Skeletal muscle tissue (tissue), 4 donors: Measurements from ENCODE around the gene CDK14. TPM values are rescaled to one million over a fixed set of nuclear protein-coding genes. Genes with fewer than 3 reads are reported as not detected.
A peak's percentile ranks its signal among the peaks of the same experiment; 100 is the strongest.

Experiments
- H3K27ac ChIP-seq: one replicate; pipeline ENCODE4 v1.7.0; 2013; ENCODE audit warnings: mild to moderate bottlenecking, low read depth, low read length, inconsistent platforms
- H3K27me3 ChIP-seq, 3 donors: one replicate each; pipeline ENCODE4 v1.7.0; 2013; ENCODE audit warnings: low read length in 3 of 3; ENCODE audit not compliant: control insufficient read depth in 3 of 3, insufficient read depth in 3 of 3
- H3K36me3 ChIP-seq, 3 donors: one replicate each; pipeline ENCODE4 v1.7.0; 2013; ENCODE audit warnings: low read length in 3 of 3; ENCODE audit not compliant: control insufficient read depth in 3 of 3, insufficient read depth in 3 of 3
- H3K4me1 ChIP-seq, 3 donors: one replicate each; pipeline ENCODE4 v1.7.0; 2013; ENCODE audit warnings: low read length in 3 of 3, mild to moderate bottlenecking in 3 of 3; ENCODE audit not compliant: control insufficient read depth in 3 of 3, insufficient read depth in 3 of 3
- H3K4me3 ChIP-seq, 3 donors: one replicate each; pipeline ENCODE4 v1.7.0; 2013; ENCODE audit warnings: low read length in 3 of 3
- H3K9ac ChIP-seq, 3 donors: one replicate each; pipeline ENCODE4 v1.7.0; 2013; ENCODE audit warnings: low read length in 3 of 3, mild to moderate bottlenecking in 3 of 3, moderate library complexity in 2 of 3, low read depth in 1 of 3
- H3K9me3 ChIP-seq, 3 donors: one replicate each; pipeline ENCODE4 v1.7.0; 2013; ENCODE audit warnings: low read length in 3 of 3; ENCODE audit not compliant: control insufficient read depth in 3 of 3
- total RNA-seq: library from RNA; depleted of rRNA; stranded (reverse); fragments of >200 nt; gene quantifications from one replicate; pipeline ENCODE4 v1.2.3, GENCODE V29; 2014
- donor health status: Osteomylitis.

Gene CDK14
- total RNA-seq, 1 donor from 2014 or later = 25.1 TPM

DNA sequence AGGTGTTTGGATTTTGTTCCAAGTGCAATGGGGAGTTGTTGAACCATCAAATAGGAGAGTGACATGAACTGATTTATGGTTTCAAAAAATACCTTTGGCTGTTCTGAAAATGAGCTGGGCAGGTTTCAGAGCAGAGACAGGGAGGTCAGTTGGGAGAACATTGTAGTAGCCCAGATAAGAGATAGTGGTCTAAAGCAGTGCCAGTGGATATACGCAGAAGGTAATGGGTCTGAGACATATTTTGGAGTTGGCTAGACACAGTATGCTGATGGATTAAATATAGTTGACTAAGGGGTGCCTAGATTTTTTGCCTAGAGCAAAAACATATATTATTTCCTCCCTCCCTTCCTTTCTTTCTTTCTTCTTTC lies 21.3 kb upstream of the CDK14 start:
- no peaks in the 10 kb centered on the region for H3K4me1 ChIP-seq
- no peaks in the 10 kb centered on the region for H3K27me3 ChIP-seq
- H3K36me3 ChIP-seq = no peaks in the 10 kb centered on the region
- no peaks in the 10 kb centered on the region for H3K9me3 ChIP-seq
- H3K9ac ChIP-seq = no peak overlapping the region
- no peak overlapping the region for H3K4me3 ChIP-seq
- H3K27ac ChIP-seq = no peak overlapping the region

DNA sequence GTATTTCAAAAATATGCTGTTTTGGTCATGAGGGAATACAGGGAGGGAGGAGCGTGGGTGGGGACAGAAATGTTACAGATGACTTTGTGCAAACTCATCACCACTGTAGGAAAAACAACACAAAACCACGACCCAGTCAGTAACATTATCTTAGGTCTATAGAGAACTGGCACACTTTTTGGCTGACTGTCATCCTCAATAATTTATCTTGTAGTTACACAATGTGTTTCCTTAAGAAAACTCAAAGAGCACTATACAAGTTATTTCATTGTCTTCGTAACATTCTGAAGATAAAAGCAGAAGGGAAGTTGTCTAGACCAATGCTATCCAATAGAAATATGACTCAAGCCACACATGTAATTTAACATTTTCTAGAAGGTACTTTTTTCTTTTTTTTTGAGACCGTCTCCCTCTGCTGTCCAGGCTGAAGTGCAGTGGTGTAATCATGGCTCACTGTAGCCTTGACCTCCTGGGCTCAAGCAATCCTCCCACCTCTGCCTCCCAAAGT lies 16.9 kb upstream of the CDK14 start:
- Histone ChIP-seq H3K9ac (no peak overlapping the region), H3K27me3 (no peaks in the 10 kb centered on the region), H3K27ac (no peak overlapping the region), H3K36me3 (no peaks in the 10 kb centered on the region), H3K9me3 (no peaks in the 10 kb centered on the region), H3K4me3 (no peak overlapping the region), H3K4me1 (no peaks in the 10 kb centered on the region)

DNA sequence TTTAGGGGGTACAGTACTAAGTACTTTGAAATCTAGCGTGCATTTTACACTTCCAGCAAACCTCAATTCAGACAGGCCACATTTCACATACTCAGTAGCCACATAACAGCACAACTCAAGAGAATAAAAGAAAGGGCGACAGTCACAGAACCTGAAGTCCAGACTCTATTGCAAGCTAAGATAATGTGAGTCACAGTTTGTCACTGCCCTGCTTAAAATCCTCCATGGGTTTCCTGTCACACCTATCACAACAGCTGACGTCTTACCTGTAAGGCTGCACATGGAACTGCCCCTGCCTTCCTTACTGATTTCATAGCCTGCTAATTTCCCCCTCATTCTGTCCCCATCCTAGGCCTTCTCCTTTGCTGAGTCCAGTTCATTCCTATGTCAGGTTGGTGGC lies 16.1 kb upstream of the CDK14 start:
- H3K9me3 ChIP-seq = no peaks in the 10 kb centered on the region
- no peaks in the 10 kb centered on the region for H3K36me3 ChIP-seq
- H3K4me1 ChIP-seq = no peaks in the 10 kb centered on the region
- no peak overlapping the region for H3K4me3 ChIP-seq
- H3K9ac ChIP-seq = no peak overlapping the region
- H3K27ac ChIP-seq = no peak overlapping the region
- H3K27me3 ChIP-seq = no peaks in the 10 kb centered on the region

DNA sequence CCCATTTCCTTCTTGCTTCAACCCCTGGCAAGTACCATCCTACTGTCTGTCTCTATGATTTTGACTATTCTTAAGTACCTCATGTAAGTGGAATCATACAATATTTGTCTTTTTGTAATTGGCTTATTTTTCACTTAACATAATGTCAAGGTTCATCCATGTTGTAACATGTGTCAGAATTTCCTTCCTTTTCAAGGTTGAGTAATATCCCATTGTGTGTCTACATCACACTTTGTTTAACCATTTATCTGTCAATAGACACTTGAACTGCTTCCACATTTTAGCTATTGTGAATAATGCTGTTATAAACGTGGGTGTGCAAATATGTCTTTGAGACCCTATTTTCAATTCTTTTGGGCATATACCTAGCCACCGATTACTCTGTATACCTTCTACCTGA lies 14.0 kb upstream of the CDK14 start:
- no peak overlapping the region for H3K4me3 ChIP-seq
- no peak overlapping the region for H3K27ac ChIP-seq
- H3K27me3 ChIP-seq = no peaks in the 10 kb centered on the region
- H3K36me3 ChIP-seq = no peaks in the 10 kb centered on the region
- no peaks in the 10 kb centered on the region for H3K9me3 ChIP-seq
- no peak overlapping the region for H3K9ac ChIP-seq
- no peaks in the 10 kb centered on the region for H3K4me1 ChIP-seq

DNA sequence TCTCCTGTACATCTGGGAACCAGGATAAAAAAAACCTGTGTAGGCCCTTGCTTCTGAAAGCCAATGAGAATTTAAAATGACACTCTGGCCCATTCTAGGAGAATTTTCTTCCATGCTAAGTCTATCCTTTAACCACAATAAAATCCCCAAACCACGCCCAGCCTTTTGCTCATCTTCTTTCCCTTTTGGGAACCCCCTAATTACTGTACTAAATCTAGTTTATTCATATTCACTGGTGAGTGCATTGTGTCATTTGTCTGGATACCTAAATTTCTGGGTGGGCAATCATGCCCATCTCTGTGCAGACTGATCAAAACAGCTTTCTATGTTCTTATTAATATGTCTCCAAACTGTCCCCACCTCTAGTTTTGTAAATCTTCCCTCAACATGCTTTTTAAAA lies 11.7 kb upstream of the CDK14 start:
- H3K27ac ChIP-seq = no peak overlapping the region
- no peaks in the 10 kb centered on the region for H3K9me3 ChIP-seq
- H3K27me3 ChIP-seq = no peaks in the 10 kb centered on the region
- no peaks in the 10 kb centered on the region for H3K4me1 ChIP-seq
- no peak overlapping the region for H3K4me3 ChIP-seq
- no peaks in the 10 kb centered on the region for H3K36me3 ChIP-seq
- no peak overlapping the region for H3K9ac ChIP-seq

DNA sequence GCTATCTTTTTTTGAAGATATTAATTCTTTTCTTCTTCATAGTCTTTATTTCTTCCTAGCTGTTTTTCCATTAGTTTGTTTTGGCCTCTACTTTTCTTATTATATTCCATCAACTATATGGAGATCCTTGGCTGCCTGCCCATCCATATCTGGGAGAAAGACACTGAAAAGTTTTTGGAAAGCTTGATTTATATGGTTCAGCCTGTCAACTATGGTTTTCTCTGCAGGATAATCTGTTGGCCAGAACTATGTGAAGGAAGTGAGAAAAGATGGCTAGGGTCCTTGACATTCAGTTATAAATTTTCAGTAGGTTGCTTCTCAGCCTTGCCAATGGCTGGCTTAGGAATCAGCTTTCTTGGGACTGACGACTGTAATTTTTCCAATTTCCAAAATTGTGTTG lies 10.0 kb upstream of the CDK14 start:
- H3K27ac ChIP-seq = no peak overlapping the region
- no peaks in the 10 kb centered on the region for H3K36me3 ChIP-seq
- H3K9me3 ChIP-seq = no peaks in the 10 kb centered on the region
- H3K4me1 ChIP-seq = no peaks in the 10 kb centered on the region
- H3K27me3 ChIP-seq = no peaks in the 10 kb centered on the region
- no peak overlapping the region for H3K9ac ChIP-seq
- H3K4me3 ChIP-seq = no peak overlapping the region

DNA sequence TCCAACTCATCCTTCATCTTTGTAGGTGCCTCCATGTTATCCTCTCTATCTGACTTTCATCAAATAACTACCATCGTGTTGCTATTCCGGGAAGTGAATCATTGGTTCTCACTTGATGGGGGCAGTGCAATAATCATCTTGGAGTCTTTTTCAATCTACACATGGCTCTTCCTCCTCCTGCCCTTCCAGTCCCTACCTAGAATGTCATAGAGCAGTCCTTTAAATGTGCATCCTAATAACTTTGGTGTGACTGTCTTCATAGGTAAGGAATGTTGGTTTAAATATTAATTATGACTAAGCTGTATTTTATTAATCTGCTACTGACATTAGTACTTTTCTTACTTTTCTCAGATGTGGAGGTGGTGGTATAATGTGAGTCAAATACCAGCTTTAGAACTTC lies 8.4 kb upstream of the CDK14 start:
- Histone ChIP-seq H3K4me3 (no peak overlapping the region), H3K4me1 (no peaks in the 10 kb centered on the region), H3K9ac (no peak overlapping the region)

DNA sequence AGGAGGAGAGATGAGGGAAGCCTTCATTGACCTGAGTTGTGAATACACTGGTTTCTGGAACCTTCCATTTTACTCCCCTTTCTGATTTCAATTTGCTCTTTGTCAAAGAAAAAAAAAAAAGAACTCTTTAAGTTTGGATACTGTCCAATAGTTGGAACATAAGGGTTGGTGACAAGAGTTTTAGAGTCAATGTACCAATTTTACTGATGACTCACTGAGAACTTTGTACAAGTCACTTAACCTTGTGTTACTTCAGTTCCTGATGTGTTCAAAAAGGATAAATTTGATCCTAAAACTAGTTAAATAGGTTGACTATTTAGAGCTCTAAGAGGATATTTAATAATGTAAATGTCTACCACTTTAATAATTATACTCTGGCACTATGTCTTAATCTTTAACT lies 4.1 kb upstream of the CDK14 start:
- H3K36me3 ChIP-seq = no peaks in the 10 kb centered on the region
- no peak overlapping the region for H3K27ac ChIP-seq
- no peak overlapping the region for H3K9ac ChIP-seq
- no peaks in the 10 kb centered on the region for H3K9me3 ChIP-seq
- H3K4me1 ChIP-seq = peaks cover 0 to 8% (median 3%) of the 10 kb centered on the region in 3 donors
- no peaks in the 10 kb centered on the region for H3K27me3 ChIP-seq
- H3K4me3 ChIP-seq = no peak overlapping the region

More for the DNA sequence above, 8.4 kb upstream of the CDK14 start:
- H3K27ac ChIP-seq = no peak overlapping the region
- H3K27me3 ChIP-seq = no peaks in the 10 kb centered on the region
- H3K36me3 ChIP-seq = no peaks in the 10 kb centered on the region
- no peaks in the 10 kb centered on the region for H3K9me3 ChIP-seq

DNA sequence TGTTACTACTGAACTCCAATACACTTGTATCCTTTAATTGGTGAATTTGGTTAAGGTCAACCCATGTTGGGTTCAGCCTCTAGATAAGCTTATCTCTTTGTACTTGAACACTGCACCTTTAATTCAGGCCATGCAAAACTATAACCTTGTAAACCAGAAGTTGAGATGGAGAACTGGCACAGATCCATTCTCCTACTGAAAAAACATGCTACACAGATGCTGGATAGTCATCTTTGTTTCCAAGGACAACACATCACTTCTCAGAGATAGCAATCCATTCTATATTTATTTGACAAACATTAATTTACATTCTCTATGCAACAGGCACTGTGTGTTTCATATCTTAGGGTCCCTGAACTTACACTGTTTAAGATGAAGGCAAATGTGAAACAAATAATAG lies 2.9 kb upstream of the CDK14 start:
- H3K9ac ChIP-seq = no peak overlapping the region
- no peaks in the 10 kb centered on the region for H3K9me3 ChIP-seq
- no peak overlapping the region for H3K4me3 ChIP-seq
- H3K4me1 ChIP-seq = peaks cover 2 to 14% (median 3%) of the 10 kb centered on the region in 3 donors
- H3K27ac ChIP-seq = no peak overlapping the region
- no peaks in the 10 kb centered on the region for H3K27me3 ChIP-seq
- H3K36me3 ChIP-seq = no peaks in the 10 kb centered on the region

DNA sequence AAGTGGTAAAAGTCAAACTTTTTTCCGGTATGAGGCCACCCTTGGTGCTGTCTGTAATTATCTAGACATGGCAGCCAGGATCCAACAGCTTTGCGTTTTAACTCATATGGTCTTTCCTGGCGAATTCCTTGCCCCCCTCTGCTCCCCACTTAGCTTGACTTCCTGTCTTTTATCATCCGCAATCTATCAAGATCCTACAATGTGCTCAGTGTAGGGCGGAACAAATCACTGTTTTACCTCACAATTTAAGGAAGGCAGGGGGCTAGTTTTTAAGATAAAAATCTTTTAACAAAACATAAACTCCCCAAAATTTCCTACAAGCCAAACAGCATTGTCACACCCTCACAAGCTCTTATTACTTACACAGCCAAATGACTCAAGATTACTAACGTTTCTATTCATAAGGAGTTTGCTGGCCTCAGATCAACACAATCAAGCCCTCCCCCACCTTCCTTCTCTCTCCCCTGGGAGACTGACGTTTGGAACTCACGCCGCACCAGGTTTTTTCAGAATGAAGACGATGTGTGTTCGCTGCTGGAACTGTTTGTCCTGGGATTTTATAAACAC lies 1.3 kb upstream of the CDK14 start:
- Histone ChIP-seq H3K9me3 (no peaks in the 10 kb centered on the region), H3K27ac (no peak overlapping the region), H3K36me3 (no peaks in the 10 kb centered on the region), H3K4me3 (peak overlapping the region in 1 of 3 donors; percentile 65), H3K4me1 (peaks cover 2 to 16% (median 3%) of the 10 kb centered on the region in 3 donors), H3K27me3 (no peaks in the 10 kb centered on the region), H3K9ac (no peak overlapping the region)
